Measurements from ENCODE around the gene GRAMD1A.

DNA sequence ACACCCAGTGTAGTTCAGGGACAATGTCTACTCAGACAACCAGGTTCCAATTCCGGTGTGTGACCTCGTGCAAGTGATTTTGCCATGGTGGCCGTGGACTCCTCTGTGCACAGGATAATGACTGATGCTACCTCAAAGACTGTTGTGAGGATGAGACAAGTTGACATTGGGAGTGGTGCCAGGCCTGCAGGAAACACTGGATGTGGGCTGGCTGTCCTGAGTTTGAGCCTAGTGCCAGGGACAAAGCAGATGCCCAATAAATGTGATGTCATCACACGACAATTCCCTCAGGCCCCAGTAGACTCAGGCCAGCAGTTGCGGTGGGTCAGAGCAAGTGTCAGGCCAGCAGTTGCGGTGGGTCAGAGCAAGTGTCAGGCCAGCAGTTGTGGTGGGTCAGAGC, 24.0 kb downstream of the GRAMD1A start:
- TF ChIP-seq, protein P1, sequence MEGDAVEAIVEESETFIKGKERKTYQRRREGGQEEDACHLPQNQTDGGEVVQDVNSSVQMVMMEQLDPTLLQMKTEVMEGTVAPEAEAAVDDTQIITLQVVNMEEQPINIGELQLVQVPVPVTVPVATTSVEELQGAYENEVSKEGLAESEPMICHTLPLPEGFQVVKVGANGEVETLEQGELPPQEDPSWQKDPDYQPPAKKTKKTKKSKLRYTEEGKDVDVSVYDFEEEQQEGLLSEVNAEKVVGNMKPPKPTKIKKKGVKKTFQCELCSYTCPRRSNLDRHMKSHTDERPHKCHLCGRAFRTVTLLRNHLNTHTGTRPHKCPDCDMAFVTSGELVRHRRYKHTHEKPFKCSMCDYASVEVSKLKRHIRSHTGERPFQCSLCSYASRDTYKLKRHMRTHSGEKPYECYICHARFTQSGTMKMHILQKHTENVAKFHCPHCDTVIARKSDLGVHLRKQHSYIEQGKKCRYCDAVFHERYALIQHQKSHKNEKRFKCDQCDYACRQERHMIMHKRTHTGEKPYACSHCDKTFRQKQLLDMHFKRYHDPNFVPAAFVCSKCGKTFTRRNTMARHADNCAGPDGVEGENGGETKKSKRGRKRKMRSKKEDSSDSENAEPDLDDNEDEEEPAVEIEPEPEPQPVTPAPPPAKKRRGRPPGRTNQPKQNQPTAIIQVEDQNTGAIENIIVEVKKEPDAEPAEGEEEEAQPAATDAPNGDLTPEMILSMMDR (IDR thresholded peaks at IDR 0.05; ENCODE audit: low read depth, low read length): no peak
- TF ChIP-seq, protein P2, sequence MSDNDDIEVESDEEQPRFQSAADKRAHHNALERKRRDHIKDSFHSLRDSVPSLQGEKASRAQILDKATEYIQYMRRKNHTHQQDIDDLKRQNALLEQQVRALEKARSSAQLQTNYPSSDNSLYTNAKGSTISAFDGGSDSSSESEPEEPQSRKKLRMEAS (IDR thresholded peaks at IDR 0.05; ENCODE audit: low read depth, low read length): no peak
- TF ChIP-seq POLR2A (IDR thresholded peaks at IDR 0.05; ENCODE audit: extremely low read depth, insufficient read length): no peak
- no peak for TF ChIP-seq MYC (IDR thresholded peaks at IDR 0.05; ENCODE audit: low read depth, low read length)

All from NB4 (cell line).